ENCODE results near the gene PKIG.

- TF ChIP-seq POLR2A (IDR thresholded peaks at IDR 0.05) (no peak), CTCF (IDR thresholded peaks at IDR 0.05) (no peak)
Observed at GRCh38 chr20:44599715-44600114, 17.3 kb downstream of the PKIG start.

Data from heart left ventricle (tissue), 13 donors.